Left renal pelvis (tissue), 4 donors: ENCODE results near the gene FTCD. TPM values are rescaled to one million over a fixed set of nuclear protein-coding genes. Genes with fewer than 3 reads are reported as not detected.
"Not testable (repeated sequence)": the region's sequence is repeated elsewhere in the genome, so short reads cannot be mapped to it uniquely, and the experiment has no call there.

Source experiments
- DNase-seq, 4 donors: peaks; one replicate each; pipeline ENCODE4 v3.0.0-alpha.2; 2013; ENCODE audit warnings: low read depth in 4 of 4, low spot score in 3 of 4
- polyA plus RNA-seq, 4 donors: library from polyadenylated mRNA; unstranded; fragments of 120-200 nt; gene quantifications; one replicate each; pipeline ENCODE4 v1.2.1, GENCODE V29; 2013; ENCODE audit not compliant: insufficient read length in 4 of 4

Gene FTCD
- polyA plus RNA-seq, 4 donors: 2.9 to 46.9 (median 21.8) TPM

DNA sequence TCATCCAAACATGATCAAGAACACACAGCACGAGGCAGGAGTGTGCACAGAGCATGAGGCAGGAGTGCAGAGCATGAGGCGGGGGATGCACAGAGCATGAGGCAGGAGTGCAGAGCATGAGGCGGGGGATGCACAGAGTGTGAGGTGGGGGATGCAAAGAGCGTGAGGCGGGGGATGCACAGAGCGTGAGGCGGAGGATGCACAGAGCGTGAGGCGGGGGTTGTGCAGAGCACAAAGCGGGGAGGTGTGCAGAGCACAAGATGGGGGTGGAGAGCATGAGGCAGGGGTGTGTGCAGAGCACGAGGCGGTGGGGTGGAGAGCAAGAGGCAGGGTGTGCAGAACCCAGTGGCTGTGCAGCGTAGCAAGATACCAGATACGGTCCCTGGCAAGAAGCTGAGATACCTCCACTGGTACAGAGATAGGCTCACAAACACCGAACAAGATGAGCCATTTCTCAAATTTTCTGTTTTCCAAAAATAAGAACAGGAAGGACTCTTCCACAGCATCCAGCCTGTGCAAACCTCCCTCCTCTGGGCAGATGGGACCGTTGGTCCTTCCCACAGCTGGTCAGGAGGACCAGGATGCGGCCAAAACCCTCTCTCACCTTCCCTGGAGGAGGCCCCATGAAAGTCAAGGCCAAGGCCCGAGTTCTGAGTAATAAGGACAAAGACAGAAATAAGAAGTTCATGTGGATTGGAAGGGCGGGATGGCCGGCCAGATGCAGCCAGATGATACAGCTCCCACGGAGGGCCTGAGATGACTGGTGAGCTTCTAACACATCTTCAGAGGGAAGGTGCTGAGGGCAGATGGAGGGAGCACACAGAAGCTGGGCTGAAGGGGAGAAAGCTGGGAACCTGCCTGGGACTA lies 16.9 kb upstream of the FTCD start:
- DNase-seq: no peak

DNA sequence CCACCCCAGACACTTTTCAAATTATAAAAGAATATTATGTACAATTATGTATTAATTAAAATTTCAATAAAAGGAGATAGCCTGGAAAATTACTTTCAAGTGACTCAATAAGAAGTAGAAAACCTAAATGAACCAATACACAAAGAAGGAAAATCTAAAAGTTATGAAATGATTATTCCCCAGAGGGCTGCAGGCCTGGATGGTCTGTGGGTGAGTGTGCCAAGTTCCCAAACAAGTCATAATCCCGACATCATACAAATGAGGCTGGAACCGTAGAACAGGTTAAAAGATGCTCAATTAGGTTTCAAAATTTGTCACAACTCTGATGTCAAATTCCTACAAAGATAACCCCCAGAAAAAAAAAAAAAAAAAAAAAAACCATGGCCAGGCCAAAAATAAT lies 16.2 kb upstream of the FTCD start:
- no peak for DNase-seq

DNA sequence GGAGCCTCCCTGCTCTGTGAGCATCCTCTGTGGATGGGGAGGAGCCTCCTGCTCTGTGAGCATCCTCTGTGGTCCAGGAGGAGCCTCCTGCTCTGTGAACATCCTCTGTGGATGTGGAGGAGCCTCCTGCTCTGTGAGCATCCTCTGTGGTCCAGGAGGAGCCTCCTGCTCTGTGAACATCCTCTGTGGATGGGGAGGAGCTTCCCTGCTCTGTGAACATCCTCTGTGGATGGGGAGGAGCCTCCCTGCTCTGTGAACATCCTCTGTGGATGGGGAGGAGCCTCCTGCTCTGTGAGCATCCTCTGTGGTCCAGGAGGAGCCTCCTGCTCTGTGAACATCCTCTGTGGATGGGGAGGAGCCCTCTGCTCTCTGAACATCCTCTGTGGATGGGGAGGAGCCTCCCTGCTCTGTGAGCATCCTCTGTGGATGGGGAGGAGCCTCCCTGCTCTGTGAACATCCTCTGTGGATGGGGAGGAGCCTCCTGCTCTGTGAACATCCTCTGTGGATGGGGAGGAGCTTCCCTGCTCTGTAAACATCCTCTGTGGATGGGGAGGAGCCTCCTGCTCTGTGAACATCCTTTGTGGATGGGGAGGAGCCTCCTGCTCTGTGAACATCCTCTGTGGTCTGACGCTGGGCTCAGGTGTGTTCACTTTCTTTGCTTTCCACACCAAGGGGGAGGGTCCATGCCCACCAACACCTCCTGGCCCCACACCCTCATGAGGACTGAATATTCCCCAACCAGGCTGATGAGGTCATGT lies 15.2 kb upstream of the FTCD start:
- not testable (repeated sequence) for DNase-seq

DNA sequence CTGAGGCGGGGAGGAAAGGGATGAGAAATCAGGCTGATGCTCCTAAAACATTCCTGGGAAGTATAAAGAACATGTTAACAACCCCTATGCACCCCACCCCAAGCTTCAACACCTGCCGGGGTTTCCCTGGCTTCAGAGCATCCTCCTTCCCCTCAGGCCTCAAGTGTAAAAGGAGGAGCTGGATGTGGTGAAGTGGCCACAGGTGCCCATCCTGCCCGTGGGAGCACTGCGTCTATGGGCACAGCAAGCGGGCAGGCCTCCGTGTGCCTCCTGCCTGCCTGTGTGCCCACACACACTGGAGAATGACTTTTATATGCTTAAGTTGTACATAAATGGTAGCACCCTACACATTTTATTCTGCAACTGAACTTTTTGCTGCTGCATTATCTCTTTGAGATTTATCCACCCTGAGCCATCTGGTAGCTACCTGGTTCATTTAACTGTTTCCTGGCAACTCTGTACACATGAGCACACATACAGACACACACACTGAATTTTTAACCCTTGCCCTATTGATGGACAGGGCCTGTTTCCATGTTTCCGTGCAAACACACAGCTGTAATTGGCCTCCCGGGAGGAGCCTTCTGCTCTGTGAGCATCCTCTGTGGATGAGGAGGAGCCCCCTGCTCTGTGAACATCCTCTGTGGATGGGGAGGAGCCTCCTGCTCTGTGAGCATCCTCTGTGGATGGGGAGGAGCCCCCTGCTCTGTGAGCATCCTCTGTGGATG lies 13.4 kb upstream of the FTCD start:
- no peak for DNase-seq

DNA sequence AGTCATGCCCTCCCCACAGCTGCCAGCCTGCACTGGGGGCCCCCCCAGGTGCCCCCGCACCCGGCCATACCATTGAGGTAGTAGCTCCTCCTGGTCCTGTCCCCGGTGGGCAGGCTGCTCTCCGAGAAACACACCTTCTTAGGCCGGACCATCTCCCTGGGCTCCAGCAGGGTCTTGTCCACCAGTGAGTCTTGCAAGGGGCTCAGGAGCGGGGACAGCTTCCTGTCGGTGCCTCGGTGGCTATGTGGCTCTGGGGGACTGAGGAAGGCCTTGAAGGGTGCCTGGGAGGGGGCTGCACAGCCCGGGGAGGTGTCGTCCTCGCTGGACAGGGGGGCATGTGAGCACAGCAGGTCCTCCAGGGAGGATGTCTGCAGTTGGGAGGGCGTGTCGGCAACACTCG lies 12.9 kb upstream of the FTCD start:
- no peak for DNase-seq

DNA sequence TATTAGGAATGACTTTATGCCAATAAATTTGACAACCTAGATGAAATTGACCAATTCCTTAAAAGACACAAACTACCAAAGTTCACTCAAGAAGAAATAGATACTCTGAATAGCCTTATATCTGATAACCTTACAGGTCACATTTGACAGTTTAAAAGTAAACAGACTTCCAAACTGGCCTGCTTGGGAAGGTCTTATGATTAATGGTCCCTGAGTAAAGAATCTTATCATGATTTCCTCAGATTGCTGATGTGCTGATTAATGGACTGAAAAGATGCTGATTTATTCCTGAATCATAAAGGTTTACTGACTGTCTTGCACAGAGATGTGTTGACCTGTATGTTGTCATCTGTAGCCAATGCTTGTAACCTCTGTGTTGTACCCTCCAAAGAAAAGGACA lies 9.7 kb upstream of the FTCD start:
- DNase-seq: no peak

DNA sequence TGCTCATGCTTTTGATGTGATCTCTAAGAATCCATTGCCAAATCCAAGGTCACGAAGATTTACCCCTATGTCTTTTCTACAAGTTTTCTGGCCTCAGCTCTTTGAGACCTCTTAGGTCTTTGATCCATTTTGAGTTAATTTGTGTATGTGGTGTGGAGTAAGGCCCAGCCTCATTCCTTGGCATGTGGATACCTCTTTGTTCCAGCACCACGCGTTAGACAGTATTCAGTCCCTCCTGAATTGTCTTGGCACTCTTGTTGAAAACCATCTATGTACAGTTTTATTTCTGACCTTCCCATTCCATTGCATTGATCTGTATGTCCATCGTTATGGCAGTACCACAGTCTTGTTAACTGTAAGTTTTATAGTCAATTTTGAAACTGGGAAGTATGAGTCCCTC lies 8.0 kb upstream of the FTCD start:
- DNase-seq: no peak

DNA sequence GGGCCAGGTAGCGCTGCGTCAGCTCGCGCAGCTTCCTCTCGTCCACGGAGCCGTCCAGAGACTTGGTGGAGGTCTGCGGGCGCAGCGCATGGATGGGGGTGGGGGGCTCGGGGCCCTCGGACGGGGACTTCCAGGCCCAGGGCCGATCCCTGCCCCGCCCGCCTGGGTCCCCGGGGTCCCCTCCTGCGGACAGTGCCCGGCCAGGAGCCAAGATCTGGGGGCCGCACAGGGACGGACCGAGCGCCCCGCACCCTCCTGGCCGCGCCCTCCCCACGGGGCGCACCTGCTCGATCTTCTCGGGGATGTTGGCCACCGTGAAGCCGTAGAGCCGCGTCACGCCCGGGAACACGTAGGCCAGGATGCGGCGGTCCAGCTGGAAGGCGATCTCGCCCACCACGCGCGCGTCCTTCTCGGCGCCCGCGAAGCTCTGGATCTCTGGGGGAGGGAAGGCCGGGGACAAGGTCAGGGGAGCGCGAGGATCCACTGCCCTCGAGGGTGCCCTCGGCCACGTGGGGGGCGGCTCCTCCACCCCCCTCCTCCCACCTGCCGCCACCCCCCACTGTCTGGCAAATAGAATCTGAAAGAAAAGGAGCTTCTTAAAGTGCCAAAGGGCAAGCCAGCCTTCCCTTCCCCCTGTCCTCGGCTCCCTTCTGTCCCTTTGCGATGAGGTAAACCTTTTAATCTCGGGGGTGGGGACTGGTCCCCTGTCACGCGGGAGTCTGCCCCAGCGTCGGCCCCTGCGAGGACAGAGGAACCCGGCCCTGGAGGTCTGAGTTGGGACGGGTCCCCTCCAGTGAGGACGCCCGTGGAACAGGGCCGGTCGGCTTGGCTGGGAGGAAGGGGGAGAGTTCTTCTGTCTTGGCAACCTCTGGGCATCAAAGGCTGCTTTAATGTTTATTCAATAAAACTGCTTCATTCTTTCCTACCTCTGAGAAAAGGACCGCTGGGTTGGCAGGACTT lies 6.5 kb upstream of the FTCD start:
- DNase-seq: no peak

DNA sequence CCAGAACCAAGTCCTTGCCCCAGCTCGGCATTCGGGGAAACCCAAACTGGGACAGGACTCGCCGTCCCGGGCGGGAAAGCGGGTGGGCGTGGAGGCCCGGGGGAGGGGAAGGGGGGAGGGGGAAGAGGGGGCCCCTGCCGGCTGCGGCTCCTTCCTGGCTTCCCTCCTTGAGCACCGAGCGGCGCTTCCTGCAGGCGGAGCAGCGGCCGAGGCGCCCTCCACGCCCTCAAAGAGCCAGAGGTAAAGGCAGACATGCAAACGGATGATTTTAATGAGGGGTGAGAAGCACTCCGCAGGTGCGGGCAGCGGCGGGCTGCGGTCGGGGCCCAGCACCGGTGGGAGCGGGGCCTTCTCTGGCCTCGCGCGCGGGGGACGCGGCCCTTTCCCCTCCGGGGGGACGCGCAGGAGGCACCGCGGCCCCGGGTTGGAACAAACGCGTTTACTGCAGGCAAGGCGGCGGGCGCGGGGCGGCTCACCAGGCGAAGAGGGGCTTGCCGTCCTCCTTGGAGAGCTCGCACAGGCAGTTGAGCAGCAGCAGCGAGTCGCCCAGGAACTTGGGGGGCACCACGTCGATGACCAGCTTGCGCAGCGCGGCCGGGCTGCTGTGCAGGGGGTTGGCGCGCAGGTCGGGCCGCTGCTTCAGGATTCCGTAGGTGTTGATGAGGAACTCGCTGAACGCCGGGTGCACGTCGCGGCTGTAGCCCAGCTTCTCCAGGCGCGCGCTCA lies 5.7 kb upstream of the FTCD start:
- no peak for DNase-seq

DNA sequence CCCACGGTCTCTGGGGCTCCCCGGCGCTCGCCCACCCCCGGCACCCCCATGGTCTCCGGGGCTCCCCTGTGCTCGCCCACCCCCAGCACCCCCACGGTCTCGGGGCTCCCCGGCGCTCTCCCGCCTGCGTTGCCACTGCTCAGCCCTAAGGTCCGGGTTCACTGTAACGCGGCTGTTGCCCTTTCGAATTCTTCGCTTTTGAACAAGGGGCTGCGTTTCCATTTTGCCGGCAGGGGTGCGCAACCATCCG lies 5.2 kb upstream of the FTCD start:
- DNase-seq: no peak

DNA sequence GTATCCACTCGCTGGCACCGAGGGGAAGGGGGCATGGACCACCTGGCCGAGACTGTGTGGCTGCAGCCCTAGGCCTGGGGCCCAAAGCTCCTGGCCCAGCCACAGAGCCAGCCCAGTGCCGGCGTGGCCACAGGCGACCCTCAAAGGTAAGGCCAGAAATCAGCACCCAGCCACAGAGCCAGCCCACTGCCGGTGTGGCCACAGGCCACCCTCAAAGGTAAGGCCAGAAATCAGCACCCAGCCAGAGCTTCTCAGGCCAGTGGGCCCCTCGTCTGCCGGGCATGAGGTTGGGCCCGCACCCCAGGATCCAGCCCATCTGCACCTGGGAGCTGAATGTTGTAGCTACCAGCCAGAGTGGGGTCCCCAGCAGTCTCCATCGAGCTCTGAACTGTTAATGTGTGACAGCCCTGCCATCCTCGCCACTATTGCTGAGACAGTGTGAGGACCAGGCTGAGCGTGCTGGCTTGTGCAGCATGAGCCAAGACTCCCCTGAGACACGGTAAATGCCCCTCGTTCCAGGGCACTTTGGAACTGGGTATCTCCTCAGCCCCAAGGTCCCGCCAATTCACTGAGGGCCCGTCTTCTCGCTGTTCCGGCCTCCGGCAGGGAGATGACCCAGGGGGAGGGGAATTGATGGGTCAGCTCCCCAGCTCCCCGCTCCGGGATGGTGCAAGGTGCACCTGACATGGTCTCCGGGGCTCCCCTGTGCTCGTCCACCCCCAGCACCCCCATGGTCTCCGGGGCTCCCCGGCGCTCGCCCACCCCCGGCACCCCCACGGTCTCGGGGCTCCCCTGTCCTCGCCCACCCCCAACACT lies 4.7 kb upstream of the FTCD start:
- no peak for DNase-seq

DNA sequence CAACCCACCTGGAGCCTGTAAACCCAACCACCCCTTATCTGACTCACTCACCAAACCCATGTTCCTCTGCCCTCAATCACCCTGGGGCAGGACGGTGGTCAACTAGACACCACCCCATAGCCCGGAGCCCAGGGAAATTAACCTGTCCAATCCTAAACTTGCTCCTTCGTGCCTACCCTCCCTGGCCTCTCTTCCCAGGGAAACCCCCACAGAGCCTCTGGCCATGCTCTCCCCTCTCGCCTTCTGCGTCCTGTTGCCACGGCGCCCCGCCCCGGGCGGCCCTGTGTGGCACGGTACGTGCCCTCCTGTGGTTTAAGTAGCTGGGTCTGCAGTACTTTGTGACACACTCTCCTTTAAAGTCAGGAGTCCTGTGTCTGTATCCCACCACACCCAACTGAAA lies 4.0 kb upstream of the FTCD start:
- DNase-seq: no peak

DNA sequence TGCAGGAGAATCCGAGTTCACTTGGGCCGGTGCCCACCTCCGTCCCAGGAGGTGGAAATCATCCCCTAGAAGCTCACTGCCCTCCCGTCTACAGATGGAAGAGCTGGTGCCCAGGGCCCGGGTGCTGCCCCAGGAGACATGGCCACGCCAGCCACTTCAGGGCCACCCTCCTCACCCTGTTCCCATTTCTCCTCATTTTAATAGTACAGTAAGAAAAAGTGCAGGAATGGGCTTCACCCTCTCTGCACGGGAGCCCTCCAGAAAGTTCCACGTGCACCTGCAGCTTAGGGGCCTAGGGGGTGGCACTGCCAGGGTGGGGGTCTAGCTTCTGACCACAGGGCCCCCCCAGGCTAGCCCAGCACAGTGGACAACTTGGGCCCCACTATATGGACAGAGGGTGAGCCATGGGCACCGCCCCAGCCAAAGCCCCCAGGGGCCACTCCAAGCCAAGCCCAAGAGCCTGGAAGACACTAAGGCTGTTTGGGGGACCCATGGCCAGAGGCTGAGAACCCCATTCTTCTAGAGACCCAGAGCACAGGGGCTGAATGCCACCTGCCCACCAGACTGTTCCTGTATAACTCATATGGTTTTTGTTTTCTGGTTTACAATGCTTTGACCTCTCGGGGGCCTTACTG lies 3.4 kb upstream of the FTCD start:
- DNase-seq: no peak

DNA sequence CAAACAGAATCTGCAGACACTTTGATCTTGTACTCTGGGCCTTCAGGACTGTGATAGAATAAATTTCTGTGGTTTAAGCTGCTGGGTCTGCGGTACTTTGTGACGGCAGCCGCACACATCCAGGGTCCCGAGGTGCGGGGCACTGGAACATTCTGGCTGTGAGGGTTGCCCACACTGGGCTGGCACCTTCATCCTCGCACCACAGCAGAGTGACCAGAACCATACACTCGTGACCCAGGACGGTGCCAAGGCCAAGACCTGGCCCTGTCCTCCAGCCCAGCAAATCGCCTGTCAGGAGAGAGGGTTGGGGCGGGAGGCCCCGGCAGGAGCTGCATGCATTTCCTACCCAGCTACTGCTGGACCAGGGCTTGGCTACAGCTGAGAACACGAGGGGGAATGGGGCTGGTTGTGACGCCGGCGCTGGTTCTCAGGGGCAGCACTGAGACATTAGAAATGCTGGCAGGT lies 2.6 kb upstream of the FTCD start:
- DNase-seq: no peak

DNA sequence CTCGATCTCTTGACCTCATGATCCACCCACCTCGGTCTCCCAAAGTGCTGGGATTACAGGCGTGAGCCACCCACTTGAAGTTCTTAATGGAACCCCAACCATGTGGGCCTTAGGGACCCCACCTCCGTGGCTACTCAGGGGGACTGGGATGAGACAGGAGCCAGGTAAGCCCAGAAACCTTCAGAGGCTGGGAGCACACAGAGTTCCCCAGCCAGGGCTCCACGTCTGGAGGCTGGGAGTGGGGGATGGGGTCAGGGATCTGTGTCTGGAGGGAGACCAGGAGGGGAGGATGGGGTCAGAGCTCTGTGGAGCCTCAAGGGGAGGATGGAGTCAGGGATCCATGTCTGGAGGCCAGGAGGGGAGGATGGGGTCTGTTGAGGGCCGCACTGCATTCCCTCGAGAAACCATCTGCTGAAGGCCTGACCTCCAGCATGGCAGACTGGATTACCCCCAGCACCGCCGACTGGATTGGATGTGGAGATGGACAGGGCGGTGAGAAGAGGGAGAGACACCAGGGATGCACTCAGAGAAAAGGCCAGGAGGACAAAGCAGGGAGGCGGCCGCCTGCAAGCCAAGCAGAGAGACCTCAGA lies 2.1 kb upstream of the FTCD start:
- no peak for DNase-seq

DNA sequence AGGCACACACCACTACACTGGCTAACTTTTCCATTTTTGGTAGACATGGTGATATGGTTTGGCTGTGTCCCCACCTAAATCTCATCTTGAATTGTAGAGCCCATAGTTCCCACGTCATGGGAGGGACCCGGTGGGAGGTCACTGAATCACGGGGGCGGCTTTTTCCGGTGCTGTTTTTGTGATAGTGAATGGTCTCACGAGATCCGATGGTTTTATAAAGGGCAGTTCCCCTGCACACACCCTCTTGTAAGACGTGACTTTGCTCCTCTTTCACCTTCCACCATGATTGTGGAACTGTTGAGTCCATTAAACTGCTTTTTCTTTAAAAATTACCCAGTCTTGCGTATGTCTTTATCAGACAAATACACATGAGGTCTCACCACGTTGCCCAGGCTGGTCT lies 1.3 kb upstream of the FTCD start:
- no peak for DNase-seq

DNA sequence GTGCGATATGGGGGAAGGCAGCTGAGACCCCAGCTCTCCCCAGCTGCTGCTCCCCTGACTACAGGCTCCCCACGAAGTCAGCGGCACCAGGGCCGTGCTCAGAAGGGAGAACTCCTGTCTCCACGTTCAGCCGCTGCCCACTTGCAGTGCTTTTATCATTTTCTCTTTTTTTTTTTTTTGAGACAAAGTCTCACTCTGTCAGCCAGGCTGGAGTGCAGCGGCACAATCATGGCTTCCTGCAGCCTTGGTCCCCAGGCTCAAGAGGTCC lies 933 bp upstream of the FTCD start:
- no peak for DNase-seq

DNA sequence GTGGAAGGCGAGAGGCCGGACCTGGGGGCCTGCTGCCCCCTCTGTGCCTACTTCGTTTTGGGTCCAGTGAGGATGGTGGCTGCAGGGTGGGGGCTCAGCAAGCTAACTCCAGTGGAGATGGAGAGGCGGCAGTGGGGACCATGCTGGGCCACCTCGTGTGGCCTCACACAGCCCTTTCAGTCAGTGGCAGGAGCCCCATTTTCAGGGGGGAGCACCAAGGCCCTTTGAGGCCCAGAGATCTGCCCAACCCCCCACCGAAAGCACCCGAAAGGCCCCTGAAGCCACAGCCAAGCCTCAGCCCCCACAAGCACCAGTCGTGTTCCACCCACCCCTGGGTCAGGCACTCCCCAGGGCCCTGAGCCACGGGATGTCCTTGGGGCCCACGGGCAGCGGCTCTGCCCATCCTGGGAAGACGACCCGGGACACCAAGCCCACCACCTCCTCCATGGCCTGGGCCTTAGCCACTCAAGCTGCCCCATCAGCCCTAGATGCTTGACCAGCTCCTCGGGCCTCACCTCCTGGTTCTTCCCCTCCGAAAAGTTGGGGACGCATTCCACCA lies 345 bp downstream of the FTCD start:
- DNase-seq: no peak
